NCI-H146 treated with DMSO at 0.1 percent for 48 hours (cell line): ENCODE data around the gene MTMR3.

ENCODE experiments used
- DNase-seq: peaks from one replicate; lab custom pipeline; 2025; ENCODE audit not compliant: unreplicated experiment; lab: John Stamatoyannopoulos, UW

MTMR3 gene

GRCh38 chr22:30023099-30023660, 140.2 kb downstream of the MTMR3 start:
- no peak for DNase-seq

GRCh38 chr22:30024231-30024630, 141.3 kb downstream of the MTMR3 start:
- no peak for DNase-seq

- no peak for DNase-seq
Observed at GRCh38 chr22:30025221-30025620, 142.2 kb downstream of the MTMR3 start.

GRCh38 chr22:30026756-30027155, 143.8 kb downstream of the MTMR3 start:
- no peak for DNase-seq

- no peak for DNase-seq
Observed at GRCh38 chr22:30027169-30027568, 144.2 kb downstream of the MTMR3 start.

- no peak for DNase-seq
Observed at GRCh38 chr22:30027791-30028190, 144.8 kb downstream of the MTMR3 start.

GRCh38 chr22:30028731-30029130, 145.8 kb downstream of the MTMR3 start:
- no peak for DNase-seq

- no peak for DNase-seq
Observed at GRCh38 chr22:30029512-30029911, 146.5 kb downstream of the MTMR3 start.

- DNase-seq = no peak
Observed at GRCh38 chr22:30030329-30030728, 147.4 kb downstream of the MTMR3 start.

GRCh38 chr22:30031328-30031727, 148.4 kb downstream of the MTMR3 start:
- no peak for DNase-seq

- DNase-seq = no peak
Observed at GRCh38 chr22:30031764-30032455, 148.9 kb downstream of the MTMR3 start.

GRCh38 chr22:30033137-30033536, 150.2 kb downstream of the MTMR3 start:
- no peak for DNase-seq

- DNase-seq = no peak
Observed at GRCh38 chr22:30033901-30034300, 150.9 kb downstream of the MTMR3 start.

- no peak for DNase-seq
Observed at GRCh38 chr22:30036656-30037055, 153.7 kb downstream of the MTMR3 start.

GRCh38 chr22:30038219-30038618, 155.2 kb downstream of the MTMR3 start:
- DNase-seq = no peak

GRCh38 chr22:30040499-30041260, 157.7 kb downstream of the MTMR3 start:
- DNase-seq = no peak

GRCh38 chr22:30041475-30041874, 158.5 kb downstream of the MTMR3 start:
- no peak for DNase-seq

- DNase-seq = no peak
Observed at GRCh38 chr22:30041881-30042280, 158.9 kb downstream of the MTMR3 start.

GRCh38 chr22:30043161-30043560, 160.2 kb downstream of the MTMR3 start:
- DNase-seq = no peak

- no peak for DNase-seq
Observed at GRCh38 chr22:30044369-30044768, 161.4 kb downstream of the MTMR3 start.

GRCh38 chr22:30044881-30045493, 162.0 kb downstream of the MTMR3 start:
- no peak for DNase-seq

GRCh38 chr22:30045494-30045887, 162.5 kb downstream of the MTMR3 start:
- DNase-seq = no peak
